CD1c-positive myeloid dendritic cell (primary cell): Measurements from ENCODE around the gene SEC31A.

Experiments
- DNase-seq: peaks from one replicate; pipeline ENCODE4 v3.0.0-alpha.2; 2016; ENCODE audit errors: extremely low spot score

The SEC31A gene

GRCh38 chr4:82773057-82773456 is 117.9 kb downstream of the SEC31A start:
- no peak for DNase-seq

DNA sequence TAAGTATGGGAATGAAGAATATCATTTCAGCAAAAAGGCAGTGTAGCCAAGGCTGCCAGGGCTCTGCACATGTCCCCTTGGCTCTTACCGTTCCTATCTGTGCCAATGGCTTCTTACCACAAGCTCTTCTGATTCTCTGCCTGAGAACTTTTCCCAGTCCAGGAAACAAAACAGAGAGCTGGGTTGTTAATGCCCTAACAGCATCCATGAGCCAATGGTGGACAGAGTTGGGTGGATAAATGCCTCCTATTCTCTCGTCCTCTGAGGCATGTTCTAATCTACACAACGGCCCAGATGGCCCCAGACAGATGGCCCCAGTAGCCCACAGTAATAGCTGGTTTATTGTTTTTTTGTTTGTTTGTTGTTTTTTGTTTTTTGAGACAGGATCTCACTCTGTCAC is 120.3 kb downstream of the SEC31A start:
- DNase-seq: no peak
